Measurements from ENCODE around the gene TMEM107. TPM values are rescaled to one million over a fixed set of nuclear protein-coding genes. Genes with fewer than 3 reads are reported as not detected.
A peak's percentile ranks its signal among the peaks of the same experiment; 100 is the strongest.

The TMEM107 gene
- total RNA-seq, 1 experiment from 2014 or later: 17.2 TPM

DNA sequence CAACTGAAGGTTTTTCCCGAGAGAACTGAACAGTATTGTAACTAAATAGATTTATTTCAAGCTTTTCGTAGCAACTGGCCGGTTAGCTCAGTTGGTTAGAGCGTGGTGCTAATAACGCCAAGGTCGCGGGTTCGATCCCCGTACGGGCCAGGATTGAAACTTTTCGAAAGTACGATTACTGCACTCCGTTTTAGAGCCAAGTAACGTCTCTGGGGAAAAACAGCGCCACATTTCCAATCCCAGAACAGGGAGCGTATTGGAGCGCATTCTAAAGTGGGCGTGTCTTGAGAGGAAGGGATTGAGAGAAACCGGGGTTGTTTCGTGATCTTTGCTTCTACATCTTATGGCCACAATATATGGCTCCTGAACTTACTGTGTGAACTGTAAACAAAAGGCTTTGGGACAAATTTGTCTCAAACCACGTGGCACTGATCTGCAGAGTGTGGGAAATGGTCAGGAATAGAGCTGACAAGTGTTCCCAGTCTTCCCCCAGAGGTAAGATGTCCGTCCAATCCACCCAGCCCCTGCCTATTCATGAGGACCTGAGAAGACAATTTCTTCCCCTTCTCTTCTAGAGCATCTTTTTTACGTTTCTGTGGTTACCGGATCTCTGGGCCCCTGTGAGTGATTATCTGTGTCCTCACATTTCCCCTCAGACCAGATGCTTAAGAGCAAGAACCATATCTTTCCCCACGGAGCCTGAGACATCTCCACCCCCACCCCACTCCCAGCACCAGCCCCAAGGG is 11.5 kb upstream of the TMEM107 start (continued):
- TF ChIP-seq, protein P1, sequence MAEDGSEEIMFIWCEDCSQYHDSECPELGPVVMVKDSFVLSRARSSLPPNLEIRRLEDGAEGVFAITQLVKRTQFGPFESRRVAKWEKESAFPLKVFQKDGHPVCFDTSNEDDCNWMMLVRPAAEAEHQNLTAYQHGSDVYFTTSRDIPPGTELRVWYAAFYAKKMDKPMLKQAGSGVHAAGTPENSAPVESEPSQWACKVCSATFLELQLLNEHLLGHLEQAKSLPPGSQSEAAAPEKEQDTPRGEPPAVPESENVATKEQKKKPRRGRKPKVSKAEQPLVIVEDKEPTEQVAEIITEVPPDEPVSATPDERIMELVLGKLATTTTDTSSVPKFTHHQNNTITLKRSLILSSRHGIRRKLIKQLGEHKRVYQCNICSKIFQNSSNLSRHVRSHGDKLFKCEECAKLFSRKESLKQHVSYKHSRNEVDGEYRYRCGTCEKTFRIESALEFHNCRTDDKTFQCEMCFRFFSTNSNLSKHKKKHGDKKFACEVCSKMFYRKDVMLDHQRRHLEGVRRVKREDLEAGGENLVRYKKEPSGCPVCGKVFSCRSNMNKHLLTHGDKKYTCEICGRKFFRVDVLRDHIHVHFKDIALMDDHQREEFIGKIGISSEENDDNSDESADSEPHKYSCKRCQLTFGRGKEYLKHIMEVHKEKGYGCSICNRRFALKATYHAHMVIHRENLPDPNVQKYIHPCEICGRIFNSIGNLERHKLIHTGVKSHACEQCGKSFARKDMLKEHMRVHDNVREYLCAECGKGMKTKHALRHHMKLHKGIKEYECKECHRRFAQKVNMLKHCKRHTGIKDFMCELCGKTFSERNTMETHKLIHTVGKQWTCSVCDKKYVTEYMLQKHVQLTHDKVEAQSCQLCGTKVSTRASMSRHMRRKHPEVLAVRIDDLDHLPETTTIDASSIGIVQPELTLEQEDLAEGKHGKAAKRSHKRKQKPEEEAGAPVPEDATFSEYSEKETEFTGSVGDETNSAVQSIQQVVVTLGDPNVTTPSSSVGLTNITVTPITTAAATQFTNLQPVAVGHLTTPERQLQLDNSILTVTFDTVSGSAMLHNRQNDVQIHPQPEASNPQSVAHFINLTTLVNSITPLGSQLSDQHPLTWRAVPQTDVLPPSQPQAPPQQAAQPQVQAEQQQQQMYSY (CRISPR knock-in tag; IDR thresholded peaks at IDR 0.05): no peak
- no peak for TF ChIP-seq JAZF1 (CRISPR knock-in tag; IDR thresholded peaks at IDR 0.05)
- TF ChIP-seq, protein P2, sequence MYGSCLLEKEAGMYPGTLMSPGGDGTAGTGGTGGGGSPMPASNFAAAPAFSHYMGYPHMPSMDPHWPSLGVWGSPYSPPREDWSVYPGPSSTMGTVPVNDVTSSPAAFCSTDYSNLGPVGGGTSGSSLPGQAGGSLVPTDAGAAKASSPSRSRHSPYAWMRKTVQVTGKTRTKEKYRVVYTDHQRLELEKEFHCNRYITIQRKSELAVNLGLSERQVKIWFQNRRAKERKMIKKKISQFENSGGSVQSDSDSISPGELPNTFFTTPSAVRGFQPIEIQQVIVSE (CRISPR knock-in tag; IDR thresholded peaks at IDR 0.05; ENCODE audit: borderline replicate concordance): peak; percentile 73; the same call in 1 of the 2 replicates
- TF ChIP-seq, protein P3, sequence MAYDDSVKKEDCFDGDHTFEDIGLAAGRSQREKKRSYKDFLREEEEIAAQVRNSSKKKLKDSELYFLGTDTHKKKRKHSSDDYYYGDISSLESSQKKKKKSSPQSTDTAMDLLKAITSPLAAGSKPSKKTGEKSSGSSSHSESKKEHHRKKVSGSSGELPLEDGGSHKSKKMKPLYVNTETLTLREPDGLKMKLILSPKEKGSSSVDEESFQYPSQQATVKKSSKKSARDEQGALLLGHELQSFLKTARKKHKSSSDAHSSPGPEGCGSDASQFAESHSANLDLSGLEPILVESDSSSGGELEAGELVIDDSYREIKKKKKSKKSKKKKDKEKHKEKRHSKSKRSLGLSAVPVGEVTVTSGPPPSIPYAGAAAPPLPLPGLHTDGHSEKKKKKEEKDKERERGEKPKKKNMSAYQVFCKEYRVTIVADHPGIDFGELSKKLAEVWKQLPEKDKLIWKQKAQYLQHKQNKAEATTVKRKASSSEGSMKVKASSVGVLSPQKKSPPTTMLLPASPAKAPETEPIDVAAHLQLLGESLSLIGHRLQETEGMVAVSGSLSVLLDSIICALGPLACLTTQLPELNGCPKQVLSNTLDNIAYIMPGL (CRISPR knock-in tag; IDR thresholded peaks at IDR 0.05): peak; percentile 88; the same call in 1 of the 2 replicates
- no peak for TF ChIP-seq MLX (CRISPR knock-in tag; IDR thresholded peaks at IDR 0.05)
- no peak for TF ChIP-seq ZBTB43 (CRISPR knock-in tag; IDR thresholded peaks at IDR 0.05)
- TF ChIP-seq, protein P4, sequence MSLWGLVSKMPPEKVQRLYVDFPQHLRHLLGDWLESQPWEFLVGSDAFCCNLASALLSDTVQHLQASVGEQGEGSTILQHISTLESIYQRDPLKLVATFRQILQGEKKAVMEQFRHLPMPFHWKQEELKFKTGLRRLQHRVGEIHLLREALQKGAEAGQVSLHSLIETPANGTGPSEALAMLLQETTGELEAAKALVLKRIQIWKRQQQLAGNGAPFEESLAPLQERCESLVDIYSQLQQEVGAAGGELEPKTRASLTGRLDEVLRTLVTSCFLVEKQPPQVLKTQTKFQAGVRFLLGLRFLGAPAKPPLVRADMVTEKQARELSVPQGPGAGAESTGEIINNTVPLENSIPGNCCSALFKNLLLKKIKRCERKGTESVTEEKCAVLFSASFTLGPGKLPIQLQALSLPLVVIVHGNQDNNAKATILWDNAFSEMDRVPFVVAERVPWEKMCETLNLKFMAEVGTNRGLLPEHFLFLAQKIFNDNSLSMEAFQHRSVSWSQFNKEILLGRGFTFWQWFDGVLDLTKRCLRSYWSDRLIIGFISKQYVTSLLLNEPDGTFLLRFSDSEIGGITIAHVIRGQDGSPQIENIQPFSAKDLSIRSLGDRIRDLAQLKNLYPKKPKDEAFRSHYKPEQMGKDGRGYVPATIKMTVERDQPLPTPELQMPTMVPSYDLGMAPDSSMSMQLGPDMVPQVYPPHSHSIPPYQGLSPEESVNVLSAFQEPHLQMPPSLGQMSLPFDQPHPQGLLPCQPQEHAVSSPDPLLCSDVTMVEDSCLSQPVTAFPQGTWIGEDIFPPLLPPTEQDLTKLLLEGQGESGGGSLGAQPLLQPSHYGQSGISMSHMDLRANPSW (CRISPR knock-in tag; conservative IDR thresholded peaks at IDR 0.05; ENCODE audit: low read depth): no peak
- TF ChIP-seq ZNF317 (CRISPR knock-in tag; IDR thresholded peaks at IDR 0.05; ENCODE audit: borderline replicate concordance, low read depth): no peak
- no peak for TF ChIP-seq ZNF263 (CRISPR knock-in tag; IDR thresholded peaks at IDR 0.05; ENCODE audit: low read depth)
- no peak for TF ChIP-seq SMAD3 (CRISPR knock-in tag; IDR thresholded peaks at IDR 0.05; ENCODE audit: borderline replicate concordance)
- TF ChIP-seq IRF2 (CRISPR knock-in tag; IDR thresholded peaks at IDR 0.05; ENCODE audit: borderline replicate concordance, low read depth): no peak
- TF ChIP-seq TP53 (CRISPR knock-in tag; IDR thresholded peaks at IDR 0.05): no peak
- TF ChIP-seq ETV6 (CRISPR knock-in tag; IDR thresholded peaks at IDR 0.05): no peak
- 0 out of 2 replicates have a peak, but pooled peaks have one; percentile 8 for TF ChIP-seq ZNF281 (CRISPR knock-in tag; IDR thresholded peaks at IDR 0.05)
- no peak for TF ChIP-seq ATF1 (CRISPR knock-in tag; IDR thresholded peaks at IDR 0.05)
- TF ChIP-seq E2F1 (CRISPR knock-in tag; IDR thresholded peaks at IDR 0.05): no peak
- no peak for TF ChIP-seq FOXJ3 (CRISPR knock-in tag; IDR thresholded peaks at IDR 0.05; ENCODE audit: borderline replicate concordance)
- TF ChIP-seq TEAD1 (CRISPR knock-in tag; IDR thresholded peaks at IDR 0.05): 0 out of 2 replicates have a peak, but pooled peaks have one; percentile 43
- TF ChIP-seq, protein P5, sequence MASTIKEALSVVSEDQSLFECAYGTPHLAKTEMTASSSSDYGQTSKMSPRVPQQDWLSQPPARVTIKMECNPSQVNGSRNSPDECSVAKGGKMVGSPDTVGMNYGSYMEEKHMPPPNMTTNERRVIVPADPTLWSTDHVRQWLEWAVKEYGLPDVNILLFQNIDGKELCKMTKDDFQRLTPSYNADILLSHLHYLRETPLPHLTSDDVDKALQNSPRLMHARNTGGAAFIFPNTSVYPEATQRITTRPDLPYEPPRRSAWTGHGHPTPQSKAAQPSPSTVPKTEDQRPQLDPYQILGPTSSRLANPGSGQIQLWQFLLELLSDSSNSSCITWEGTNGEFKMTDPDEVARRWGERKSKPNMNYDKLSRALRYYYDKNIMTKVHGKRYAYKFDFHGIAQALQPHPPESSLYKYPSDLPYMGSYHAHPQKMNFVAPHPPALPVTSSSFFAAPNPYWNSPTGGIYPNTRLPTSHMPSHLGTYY (CRISPR knock-in tag; IDR thresholded peaks at IDR 0.05): 0 out of 2 replicates have a peak, but pooled peaks have one; percentile 78
- no peak for TF ChIP-seq FOXK1 (CRISPR knock-in tag; IDR thresholded peaks at IDR 0.05)
- peak; percentile 15; the same call in 1 of the 2 replicates for TF ChIP-seq SP1 (CRISPR knock-in tag; conservative IDR thresholded peaks at IDR 0.05)

Data from WTC11 (cell line).